ENCODE results near the gene NEURL4. TPM values are rescaled to one million over a fixed set of nuclear protein-coding genes. Genes with fewer than 3 reads are reported as not detected.

NEURL4 gene
- total RNA-seq, 1 experiment from 2014 or later: 46.5 TPM

DNA sequence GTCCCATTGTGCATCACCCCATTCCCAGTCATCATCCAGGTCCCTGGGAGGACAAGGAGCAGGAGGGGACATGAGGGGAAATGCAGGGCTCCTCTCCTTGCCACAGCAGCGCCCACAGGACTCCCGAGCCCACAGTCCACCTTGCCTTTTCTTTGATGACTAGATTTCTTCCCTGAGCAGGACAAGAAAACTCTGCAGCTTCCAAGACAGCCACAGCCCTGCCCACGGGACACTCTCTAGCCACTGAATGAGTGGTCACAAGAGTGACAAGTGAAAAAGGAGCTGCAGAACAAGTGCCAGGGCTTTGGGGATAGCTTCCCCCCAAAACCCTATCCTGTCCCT, 4.7 kb downstream of the NEURL4 start:
- H3F3A ChIP-seq (ENCODE audit: insufficient read depth, low read depth): 0 out of 2 replicates have a peak, but pooled peaks cover 10% of the 10 kb centered on the region
- no peaks in the 10 kb centered on the region for H3K27me3 ChIP-seq (ENCODE audit: insufficient read depth, low read depth)
- peaks cover 4% of the 10 kb centered on the region; the same call in 1 of the 2 replicates for H3K36me3 ChIP-seq (ENCODE audit: low read depth)
- ChIA-PET POLR2A (ENCODE audit: unreplicated experiment) (no interaction called here), CTCF (no interaction called here)
- intact Hi-C loops (cut with micrococcal nuclease; ENCODE audit: unreplicated experiment): no loop called here
- no peak overlapping the region for H3K4me3 ChIP-seq
- DNase-seq: no peak
- H3K4me2 ChIP-seq: no peak overlapping the region
- H3K79me2 ChIP-seq (ENCODE audit: low read depth): peaks cover 25% of the 10 kb centered on the region
- peaks cover 8% of the 10 kb centered on the region for H3K4me1 ChIP-seq (replicated peaks; ENCODE audit: insufficient read depth)
- TF ChIP-seq, protein P1, sequence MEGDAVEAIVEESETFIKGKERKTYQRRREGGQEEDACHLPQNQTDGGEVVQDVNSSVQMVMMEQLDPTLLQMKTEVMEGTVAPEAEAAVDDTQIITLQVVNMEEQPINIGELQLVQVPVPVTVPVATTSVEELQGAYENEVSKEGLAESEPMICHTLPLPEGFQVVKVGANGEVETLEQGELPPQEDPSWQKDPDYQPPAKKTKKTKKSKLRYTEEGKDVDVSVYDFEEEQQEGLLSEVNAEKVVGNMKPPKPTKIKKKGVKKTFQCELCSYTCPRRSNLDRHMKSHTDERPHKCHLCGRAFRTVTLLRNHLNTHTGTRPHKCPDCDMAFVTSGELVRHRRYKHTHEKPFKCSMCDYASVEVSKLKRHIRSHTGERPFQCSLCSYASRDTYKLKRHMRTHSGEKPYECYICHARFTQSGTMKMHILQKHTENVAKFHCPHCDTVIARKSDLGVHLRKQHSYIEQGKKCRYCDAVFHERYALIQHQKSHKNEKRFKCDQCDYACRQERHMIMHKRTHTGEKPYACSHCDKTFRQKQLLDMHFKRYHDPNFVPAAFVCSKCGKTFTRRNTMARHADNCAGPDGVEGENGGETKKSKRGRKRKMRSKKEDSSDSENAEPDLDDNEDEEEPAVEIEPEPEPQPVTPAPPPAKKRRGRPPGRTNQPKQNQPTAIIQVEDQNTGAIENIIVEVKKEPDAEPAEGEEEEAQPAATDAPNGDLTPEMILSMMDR (conservative IDR thresholded peaks at IDR 0.05): peak; percentile 41; the same call in 1 of the 2 replicates
- TF ChIP-seq EZH2 (IDR thresholded peaks at IDR 0.05; ENCODE audit: low read depth): no peak
- H2AFZ ChIP-seq: no peak overlapping the region
- no peaks in the 10 kb centered on the region; the same call in 1 of the 2 replicates for H4K20me1 ChIP-seq (ENCODE audit: insufficient read depth)
- BruUV-seq (replicated peaks): no TSS peak
- no peak overlapping the region for H3K27ac ChIP-seq
- H3K9me3 ChIP-seq (ENCODE audit: insufficient read depth, low read depth): no peaks in the 10 kb centered on the region
- no peaks in the 10 kb centered on the region for H3K9me2 ChIP-seq (ENCODE audit: insufficient read depth)

DNA sequence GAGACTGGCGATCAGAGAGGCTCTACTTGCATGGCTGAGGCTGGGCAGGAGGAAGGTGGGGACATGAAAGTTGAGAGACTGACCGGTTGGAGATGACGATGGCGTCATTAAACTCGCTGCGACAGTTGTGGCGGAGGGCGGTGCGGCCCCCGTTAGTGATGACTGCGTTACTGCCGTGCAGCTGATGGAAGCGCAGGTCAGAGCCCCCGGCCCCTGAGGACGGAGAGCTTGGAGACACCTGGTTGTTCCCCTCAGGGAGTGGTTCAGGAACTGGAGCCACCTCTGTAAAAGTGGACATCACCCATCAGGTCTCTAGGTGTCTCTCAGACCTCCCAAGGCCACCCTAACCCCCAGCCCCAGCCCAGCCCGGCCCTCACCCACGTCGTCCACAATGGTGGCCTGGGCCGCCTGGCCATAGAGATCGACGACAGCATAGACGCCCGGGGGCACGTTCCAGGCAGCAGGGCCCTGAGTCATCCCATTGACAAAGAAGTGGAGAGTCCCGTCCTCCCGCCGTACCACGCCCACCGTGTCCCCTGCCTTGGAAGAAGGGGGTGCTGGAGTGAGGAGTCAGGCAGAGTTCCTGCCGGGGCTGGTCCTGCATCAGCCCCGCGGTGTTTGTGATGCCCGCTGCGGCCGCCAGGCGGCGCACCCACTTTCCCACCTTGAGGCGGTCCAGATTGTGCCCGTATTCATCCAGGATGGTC, 5.3 kb downstream of the NEURL4 start:
- Histone ChIP-seq H3K27ac (no peak overlapping the region), H3F3A (ENCODE audit: insufficient read depth, low read depth) (0 out of 2 replicates have a peak, but pooled peaks cover 10% of the 10 kb centered on the region), H4K20me1 (ENCODE audit: insufficient read depth) (no peaks in the 10 kb centered on the region; the same call in 1 of the 2 replicates), H3K27me3 (ENCODE audit: insufficient read depth, low read depth) (no peaks in the 10 kb centered on the region), H3K9me3 (ENCODE audit: insufficient read depth, low read depth) (no peaks in the 10 kb centered on the region), H3K36me3 (ENCODE audit: low read depth) (peaks cover 4% of the 10 kb centered on the region; the same call in 1 of the 2 replicates), H3K4me1 (replicated peaks; ENCODE audit: insufficient read depth) (peaks cover 8% of the 10 kb centered on the region), H3K4me3 (no peak overlapping the region), H3K9me2 (ENCODE audit: insufficient read depth) (no peaks in the 10 kb centered on the region), H3K79me2 (ENCODE audit: low read depth) (peaks cover 24% of the 10 kb centered on the region), H2AFZ (no peak overlapping the region), H3K4me2 (no peak overlapping the region)
- peak in 1 of 2 experiments; percentile 53 for DNase-seq
- TF ChIP-seq, protein P1 (conservative IDR thresholded peaks at IDR 0.05): peak; percentile 73
- no peak for TF ChIP-seq EZH2 (IDR thresholded peaks at IDR 0.05; ENCODE audit: low read depth)
- intact Hi-C loops (cut with micrococcal nuclease; ENCODE audit: unreplicated experiment): no loop called here
- POLR2A ChIA-PET (ENCODE audit: unreplicated experiment): no interaction called here
- no TSS peak for BruUV-seq (replicated peaks)
- CTCF ChIA-PET: no interaction called here

DNA sequence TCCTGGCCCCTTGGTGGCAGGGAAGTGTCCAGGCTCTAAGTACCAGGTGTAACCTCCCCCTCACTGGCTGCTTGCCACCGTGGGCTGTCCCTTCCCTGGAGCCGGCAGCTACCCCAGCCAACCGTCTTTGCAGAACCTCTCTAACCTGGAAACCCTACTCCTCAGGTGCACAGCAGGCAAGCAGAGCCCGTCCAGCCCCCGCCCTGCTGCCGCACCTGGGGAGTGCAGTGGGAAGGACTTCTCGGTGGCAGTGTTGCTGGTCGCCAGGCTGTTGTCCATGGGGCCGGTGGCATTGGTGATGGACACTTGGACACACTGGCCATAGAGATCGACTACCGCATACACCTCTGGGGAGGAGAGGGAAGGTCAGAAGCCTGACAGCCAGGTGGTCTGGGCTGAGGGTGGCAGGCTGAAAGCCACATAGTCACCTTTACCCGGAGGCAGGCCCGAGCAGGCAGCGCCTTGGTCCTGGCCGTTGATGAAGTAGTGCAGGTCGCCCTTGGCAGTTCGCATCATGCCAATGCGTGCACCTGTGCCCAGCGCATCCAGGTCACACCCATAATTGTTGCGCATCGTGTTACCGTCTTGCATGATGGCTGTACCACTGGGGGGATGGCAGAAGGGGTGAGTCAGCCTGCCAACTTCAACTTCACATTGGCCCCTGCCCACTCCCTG, 6.5 kb downstream of the NEURL4 start:
- no peak for DNase-seq
- BruUV-seq (replicated peaks): no TSS peak
- H3K27ac ChIP-seq: no peak overlapping the region
- H3K4me3 ChIP-seq: no peak overlapping the region
- intact Hi-C loops (cut with micrococcal nuclease; ENCODE audit: unreplicated experiment): no loop called here
- peaks cover 1% of the 10 kb centered on the region for H3K4me1 ChIP-seq (replicated peaks; ENCODE audit: insufficient read depth)
- CTCF ChIA-PET: no interaction called here
- peaks cover 4% of the 10 kb centered on the region; the same call in 1 of the 2 replicates for H3K36me3 ChIP-seq (ENCODE audit: low read depth)
- H3K9me3 ChIP-seq (ENCODE audit: insufficient read depth, low read depth): no peaks in the 10 kb centered on the region
- no peaks in the 10 kb centered on the region; the same call in 1 of the 2 replicates for H4K20me1 ChIP-seq (ENCODE audit: insufficient read depth)
- H2AFZ ChIP-seq: no peak overlapping the region
- H3K9me2 ChIP-seq (ENCODE audit: insufficient read depth): no peaks in the 10 kb centered on the region
- POLR2A ChIA-PET (ENCODE audit: unreplicated experiment): interaction anchor here (0.6 kb wide), 1 partner anchor 112 kb away, joined by 4 read pairs; the partner anchor contains the start of gene TMEM102
- H3K27me3 ChIP-seq (ENCODE audit: insufficient read depth, low read depth): no peaks in the 10 kb centered on the region
- TF ChIP-seq EZH2 (IDR thresholded peaks at IDR 0.05; ENCODE audit: low read depth): no peak
- TF ChIP-seq, protein P1 (conservative IDR thresholded peaks at IDR 0.05): no peak
- H3K4me2 ChIP-seq: no peak overlapping the region
- peaks cover 12% of the 10 kb centered on the region for H3K79me2 ChIP-seq (ENCODE audit: low read depth)
- H3F3A ChIP-seq (ENCODE audit: insufficient read depth, low read depth): 0 out of 2 replicates have a peak, but pooled peaks cover 7% of the 10 kb centered on the region

Measured in PC-9 (cell line).